K562 (cell line): ENCODE data around the gene FARP2. TPM values are rescaled to one million over a fixed set of nuclear protein-coding genes. Genes with fewer than 3 reads are reported as not detected.

Experiments used
- CEBPG ChIP-seq, 3 experiments: fragments of 200-800 bp in 1 of 3; sonication (Bioruptor generic) in 1 of 3; sonication (generic) in 1 of 3; formaldehyde crosslinking in 1 of 3; IDR thresholded peaks in 2 of 3; conservative IDR thresholded peaks in 1 of 3; 2 replicates each; pipeline versions ENCODE4 v1.6.1 to v1.8.0; 2016 to 2022; ENCODE audit warnings: missing compliant biosample characterization in 2 of 3, missing genetic modification characterization in 2 of 3, mild to moderate bottlenecking in 1 of 3, missing genetic modification reagents in 1 of 3
- FIP1L1 ChIP-seq: fragments of 200-400 bp; formaldehyde crosslinking; IDR thresholded peaks from 2 replicates; pipeline ENCODE4 v1.6.1; 2018; ENCODE audit warnings: mild to moderate bottlenecking, low read depth, low read length; ENCODE audit not compliant: poor library complexity, severe bottlenecking
- GTF2B ChIP-seq: IDR thresholded peaks from 2 replicates; pipeline ENCODE4 v1.6.1; 2011; ENCODE audit not compliant: insufficient read length; ENCODE audit errors: extremely low read depth
- HDAC3 ChIP-seq: fragments of 450-650 bp; IDR thresholded peaks from 2 replicates; pipeline ENCODE4 v1.6.1; 2018; ENCODE audit warnings: borderline replicate concordance, mild to moderate bottlenecking, moderate library complexity; ENCODE audit not compliant: partially characterized antibody
- NUFIP1 ChIP-seq: fragments of 450-650 bp; IDR thresholded peaks from 2 replicates; pipeline ENCODE4 v1.6.1; 2018; ENCODE audit not compliant: partially characterized antibody
- POLR3A ChIP-seq: IDR thresholded peaks from 2 replicates; pipeline ENCODE4 v1.6.1; 2011; ENCODE audit warnings: borderline replicate concordance, mild to moderate bottlenecking, moderate library complexity; ENCODE audit not compliant: insufficient read length, insufficient read depth; ENCODE audit errors: extremely low read depth
- RBM25 ChIP-seq: fragments of 200-400 bp; formaldehyde crosslinking; IDR thresholded peaks from 2 replicates; pipeline ENCODE4 v1.6.1; 2018; ENCODE audit warnings: low read length, low read depth, moderate library complexity; ENCODE audit not compliant: severe bottlenecking
- TCFL5 ChIP-seq: fragments of 250-450 bp; sonication (Bioruptor Pico); conservative IDR thresholded peaks from 2 replicates; pipeline ENCODE4 v1.6.1; 2021; ENCODE audit warnings: mild to moderate bottlenecking, moderate library complexity, matching md5 sums
- THRAP3 ChIP-seq: fragments of 450-650 bp; IDR thresholded peaks from 2 replicates; pipeline ENCODE4 v1.6.1; 2016; ENCODE audit warnings: mild to moderate bottlenecking, inconsistent platforms, borderline replicate concordance
- ZKSCAN8 ChIP-seq: fragments of 200-800 bp; sonication (Bioruptor generic); IDR thresholded peaks from 2 replicates; pipeline ENCODE4 v1.6.1; 2016; ENCODE audit warnings: missing genetic modification characterization, missing compliant biosample characterization
- ZNF431 ChIP-seq: sonication (generic); formaldehyde crosslinking; IDR thresholded peaks from 2 replicates; pipeline ENCODE4 v1.8.0; 2022; ENCODE audit warnings: mild to moderate bottlenecking, missing genetic modification reagents
- polyA plus RNA-seq, 8 experiments: library from polyadenylated mRNA; depleted of rRNA in 4 of 8; stranded (reverse) in 5 of 8; unstranded in 3 of 8; fragments of >200 nt; fragmentation: Nextera tagmentation in 2 of 8; fragmentation: Illumina TruSeq in 1 of 8; extraction: Ambion mirVana in 2 of 8; extraction: Trizol in 1 of 8; gene quantifications; 2 replicates each; pipeline versions ENCODE4 v1.2.1 to v1.2.3, GENCODE V29; 2011 to 2014; ENCODE audit warnings: inconsistent platforms in 1 of 8, missing spikeins in 1 of 8
- total RNA-seq, 7 experiments: library from RNA; depleted of rRNA in 6 of 7; stranded (reverse); fragments of >200 nt in 6 of 7; fragmentation: Illumina TruSeq in 2 of 7; extraction: Trizol in 2 of 7; gene quantifications; 2 replicates each; pipeline versions ENCODE4 v1.2.1 to v1.2.3, GENCODE V29; 2011 to 2021; ENCODE audit warnings: low replicate concordance in 1 of 7
- TF ChIP-seq, protein P1 (sequence below): IDR thresholded peaks from 3 replicates; pipeline ENCODE4 v1.6.1; 2011; ENCODE audit warnings: borderline replicate concordance, mild to moderate bottlenecking, moderate library complexity; ENCODE audit not compliant: insufficient read length; ENCODE audit errors: extremely low read depth
- TF ChIP-seq, protein P2 (sequence below): fragments of 450-650 bp; IDR thresholded peaks from 2 replicates; pipeline ENCODE4 v1.6.1; 2016; ENCODE audit warnings: low read depth

FARP2 gene
- total and polyA plus RNA-seq, 9 of the 15 experiments (the other 6 are each of a cell fraction or from before 2014, with no cell fraction given): 4.1 to 38.1 (median 21.1) TPM

GRCh38 chr2:241315093-241315878 is 40.8 kb upstream of the FARP2 start, which contains the start of gene HDLBP (continued):
- TF ChIP-seq RBM25 (peak; percentile 94), FIP1L1 (no peak), HDAC3 (no peak), THRAP3 (no peak), POLR3A (no peak), NUFIP1 (no peak), TCFL5 (CRISPR knock-in tag) (no peak), GTF2B (no peak), ZKSCAN8 (CRISPR knock-in tag) (no peak), CEBPG (CRISPR knock-in tag; IDR thresholded peaks at IDR 0.05) (peak; percentile 88), CEBPG (tag; conservative IDR thresholded peaks at IDR 0.05 in 1 of 2, IDR thresholded peaks at IDR 0.05 in 1 of 2) (peak; percentile 96 to 98), ZNF431 (CRISPR knock-in tag) (no peak)
- TF ChIP-seq, protein P1, sequence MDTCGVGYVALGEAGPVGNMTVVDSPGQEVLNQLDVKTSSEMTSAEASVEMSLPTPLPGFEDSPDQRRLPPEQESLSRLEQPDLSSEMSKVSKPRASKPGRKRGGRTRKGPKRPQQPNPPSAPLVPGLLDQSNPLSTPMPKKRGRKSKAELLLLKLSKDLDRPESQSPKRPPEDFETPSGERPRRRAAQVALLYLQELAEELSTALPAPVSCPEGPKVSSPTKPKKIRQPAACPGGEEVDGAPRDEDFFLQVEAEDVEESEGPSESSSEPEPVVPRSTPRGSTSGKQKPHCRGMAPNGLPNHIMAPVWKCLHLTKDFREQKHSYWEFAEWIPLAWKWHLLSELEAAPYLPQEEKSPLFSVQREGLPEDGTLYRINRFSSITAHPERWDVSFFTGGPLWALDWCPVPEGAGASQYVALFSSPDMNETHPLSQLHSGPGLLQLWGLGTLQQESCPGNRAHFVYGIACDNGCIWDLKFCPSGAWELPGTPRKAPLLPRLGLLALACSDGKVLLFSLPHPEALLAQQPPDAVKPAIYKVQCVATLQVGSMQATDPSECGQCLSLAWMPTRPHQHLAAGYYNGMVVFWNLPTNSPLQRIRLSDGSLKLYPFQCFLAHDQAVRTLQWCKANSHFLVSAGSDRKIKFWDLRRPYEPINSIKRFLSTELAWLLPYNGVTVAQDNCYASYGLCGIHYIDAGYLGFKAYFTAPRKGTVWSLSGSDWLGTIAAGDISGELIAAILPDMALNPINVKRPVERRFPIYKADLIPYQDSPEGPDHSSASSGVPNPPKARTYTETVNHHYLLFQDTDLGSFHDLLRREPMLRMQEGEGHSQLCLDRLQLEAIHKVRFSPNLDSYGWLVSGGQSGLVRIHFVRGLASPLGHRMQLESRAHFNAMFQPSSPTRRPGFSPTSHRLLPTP: no peak
- TF ChIP-seq, protein P2, sequence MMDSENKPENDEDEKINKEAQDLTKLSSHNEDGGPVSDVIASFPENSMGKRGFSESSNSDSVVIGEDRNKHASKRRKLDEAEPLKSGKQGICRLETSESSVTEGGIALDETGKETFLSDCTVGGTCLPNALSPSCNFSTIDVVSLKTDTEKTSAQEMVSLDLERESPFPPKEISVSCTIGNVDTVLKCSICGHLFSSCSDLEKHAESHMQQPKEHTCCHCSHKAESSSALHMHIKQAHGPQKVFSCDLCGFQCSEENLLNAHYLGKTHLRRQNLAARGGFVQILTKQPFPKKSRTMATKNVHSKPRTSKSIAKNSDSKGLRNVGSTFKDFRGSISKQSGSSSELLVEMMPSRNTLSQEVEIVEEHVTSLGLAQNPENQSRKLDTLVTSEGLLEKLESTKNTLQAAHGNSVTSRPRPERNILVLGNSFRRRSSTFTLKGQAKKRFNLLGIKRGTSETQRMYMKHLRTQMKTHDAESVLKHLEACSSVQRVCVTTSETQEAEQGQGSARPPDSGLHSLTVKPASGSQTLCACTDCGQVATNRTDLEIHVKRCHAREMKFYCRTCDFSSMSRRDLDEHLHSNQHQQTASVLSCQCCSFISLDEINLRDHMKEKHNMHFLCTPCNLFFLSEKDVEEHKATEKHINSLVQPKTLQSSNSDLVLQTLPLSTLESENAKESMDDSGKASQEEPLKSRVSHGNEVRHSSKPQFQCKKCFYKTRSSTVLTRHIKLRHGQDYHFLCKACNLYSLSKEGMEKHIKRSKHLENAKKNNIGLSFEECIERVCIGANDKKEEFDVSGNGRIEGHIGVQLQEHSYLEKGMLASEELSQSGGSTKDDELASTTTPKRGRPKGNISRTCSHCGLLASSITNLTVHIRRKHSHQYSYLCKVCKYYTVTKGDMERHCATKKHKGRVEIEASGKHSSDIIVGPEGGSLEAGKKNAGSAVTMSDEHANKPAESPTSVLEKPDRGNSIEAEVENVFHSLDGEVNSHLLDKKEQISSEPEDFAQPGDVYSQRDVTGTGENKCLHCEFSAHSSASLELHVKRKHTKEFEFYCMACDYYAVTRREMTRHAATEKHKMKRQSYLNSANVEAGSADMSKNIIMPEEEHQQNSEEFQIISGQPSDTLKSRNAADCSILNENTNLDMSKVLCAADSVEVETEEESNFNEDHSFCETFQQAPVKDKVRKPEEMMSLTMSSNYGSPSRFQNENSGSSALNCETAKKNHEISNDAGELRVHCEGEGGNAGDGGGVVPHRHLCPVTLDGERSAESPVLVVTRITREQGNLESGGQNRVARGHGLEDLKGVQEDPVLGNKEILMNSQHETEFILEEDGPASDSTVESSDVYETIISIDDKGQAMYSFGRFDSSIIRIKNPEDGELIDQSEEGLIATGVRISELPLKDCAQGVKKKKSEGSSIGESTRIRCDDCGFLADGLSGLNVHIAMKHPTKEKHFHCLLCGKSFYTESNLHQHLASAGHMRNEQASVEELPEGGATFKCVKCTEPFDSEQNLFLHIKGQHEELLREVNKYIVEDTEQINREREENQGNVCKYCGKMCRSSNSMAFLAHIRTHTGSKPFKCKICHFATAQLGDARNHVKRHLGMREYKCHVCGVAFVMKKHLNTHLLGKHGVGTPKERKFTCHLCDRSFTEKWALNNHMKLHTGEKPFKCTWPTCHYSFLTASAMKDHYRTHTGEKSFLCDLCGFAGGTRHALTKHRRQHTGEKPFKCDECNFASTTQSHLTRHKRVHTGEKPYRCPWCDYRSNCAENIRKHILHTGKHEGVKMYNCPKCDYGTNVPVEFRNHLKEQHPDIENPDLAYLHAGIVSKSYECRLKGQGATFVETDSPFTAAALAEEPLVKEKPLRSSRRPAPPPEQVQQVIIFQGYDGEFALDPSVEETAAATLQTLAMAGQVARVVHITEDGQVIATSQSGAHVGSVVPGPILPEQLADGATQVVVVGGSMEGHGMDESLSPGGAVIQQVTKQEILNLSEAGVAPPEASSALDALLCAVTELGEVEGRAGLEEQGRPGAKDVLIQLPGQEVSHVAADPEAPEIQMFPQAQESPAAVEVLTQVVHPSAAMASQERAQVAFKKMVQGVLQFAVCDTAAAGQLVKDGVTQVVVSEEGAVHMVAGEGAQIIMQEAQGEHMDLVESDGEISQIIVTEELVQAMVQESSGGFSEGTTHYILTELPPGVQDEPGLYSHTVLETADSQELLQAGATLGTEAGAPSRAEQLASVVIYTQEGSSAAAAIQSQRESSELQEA: no peak
